ENCODE results near the gene ADGRG4. TPM values are rescaled to one million over a fixed set of nuclear protein-coding genes. Genes with fewer than 3 reads are reported as not detected.

Gene ADGRG4
- total RNA-seq, 1 experiment from 2014 or later, result not detected

- no peaks in the 10 kb centered on the region for H3K36me3 ChIP-seq (ENCODE audit: insufficient read depth, low read length, poor library complexity, severe bottlenecking)
- ChIA-PET POLR2A (ENCODE audit: low non-redundant PET) (no interaction called here), CTCF (no interaction called here)
- TF ChIP-seq CTCF (conservative IDR thresholded peaks at IDR 0.05; ENCODE audit: low read depth, low read length) (no peak), EZH2 (IDR thresholded peaks at IDR 0.05; ENCODE audit: borderline replicate concordance, low read depth, low read length, poor library complexity, severe bottlenecking) (no peak)
- H3K4me3 ChIP-seq (ENCODE audit: low read depth, low read length, poor library complexity, severe bottlenecking), result no peak overlapping the region
- peaks cover 4% of the 10 kb centered on the region for H3K27me3 ChIP-seq (replicated peaks; ENCODE audit: insufficient read depth, low read depth, low read length, poor library complexity)
- no peaks in the 10 kb centered on the region for H3K9me3 ChIP-seq (ENCODE audit: low read depth, low read length, poor library complexity, severe bottlenecking)
- no TSS peak for BruUV-seq (replicated peaks)
- no peaks in the 10 kb centered on the region for H3K4me1 ChIP-seq (ENCODE audit: insufficient read depth, low read length, poor library complexity, severe bottlenecking)
- intact Hi-C loops (cut with micrococcal nuclease; ENCODE audit: unreplicated experiment), result no loop called here
- no peak for DNase-seq (ENCODE audit: low spot score)
- no peak overlapping the region for H3K27ac ChIP-seq (ENCODE audit: low read depth, low read length, poor library complexity, severe bottlenecking)
Measured at GRCh38 chrX:136376713-136377112, 76.0 kb downstream of the ADGRG4 start.

GRCh38 chrX:136380010-136380769, 79.4 kb downstream of the ADGRG4 start:
- CTCF ChIA-PET, result no interaction called here
- no peak overlapping the region for H3K27ac ChIP-seq (ENCODE audit: low read depth, low read length, poor library complexity, severe bottlenecking)
- no peaks in the 10 kb centered on the region for H3K36me3 ChIP-seq (ENCODE audit: insufficient read depth, low read length, poor library complexity, severe bottlenecking)
- no peak overlapping the region for H3K4me3 ChIP-seq (ENCODE audit: low read depth, low read length, poor library complexity, severe bottlenecking)
- BruUV-seq (replicated peaks), result no TSS peak
- H3K27me3 ChIP-seq (replicated peaks; ENCODE audit: insufficient read depth, low read depth, low read length, poor library complexity), result peaks cover 4% of the 10 kb centered on the region
- no peaks in the 10 kb centered on the region for H3K9me3 ChIP-seq (ENCODE audit: low read depth, low read length, poor library complexity, severe bottlenecking)
- intact Hi-C loops (cut with micrococcal nuclease; ENCODE audit: unreplicated experiment), result no loop called here
- no peaks in the 10 kb centered on the region for H3K4me1 ChIP-seq (ENCODE audit: insufficient read depth, low read length, poor library complexity, severe bottlenecking)
- POLR2A ChIA-PET (ENCODE audit: low non-redundant PET), result no interaction called here
- TF ChIP-seq EZH2 (IDR thresholded peaks at IDR 0.05; ENCODE audit: borderline replicate concordance, low read depth, low read length, poor library complexity, severe bottlenecking) (no peak), CTCF (conservative IDR thresholded peaks at IDR 0.05; ENCODE audit: low read depth, low read length) (no peak)
- DNase-seq (ENCODE audit: low spot score), result no peak

GRCh38 chrX:136386173-136386572, 85.4 kb downstream of the ADGRG4 start:
- ChIA-PET CTCF (no interaction called here), POLR2A (ENCODE audit: low non-redundant PET) (no interaction called here)
- Histone ChIP-seq H3K4me1 (ENCODE audit: insufficient read depth, low read length, poor library complexity, severe bottlenecking) (no peaks in the 10 kb centered on the region), H3K36me3 (ENCODE audit: insufficient read depth, low read length, poor library complexity, severe bottlenecking) (no peaks in the 10 kb centered on the region), H3K27ac (ENCODE audit: low read depth, low read length, poor library complexity, severe bottlenecking) (no peak overlapping the region), H3K4me3 (ENCODE audit: low read depth, low read length, poor library complexity, severe bottlenecking) (no peak overlapping the region), H3K27me3 (replicated peaks; ENCODE audit: insufficient read depth, low read depth, low read length, poor library complexity) (peaks cover 4% of the 10 kb centered on the region), H3K9me3 (ENCODE audit: low read depth, low read length, poor library complexity, severe bottlenecking) (no peaks in the 10 kb centered on the region)
- intact Hi-C loops (cut with micrococcal nuclease; ENCODE audit: unreplicated experiment), result no loop called here
- no peak for DNase-seq (ENCODE audit: low spot score)
- no TSS peak for BruUV-seq (replicated peaks)
- TF ChIP-seq EZH2 (IDR thresholded peaks at IDR 0.05; ENCODE audit: borderline replicate concordance, low read depth, low read length, poor library complexity, severe bottlenecking) (no peak), CTCF (conservative IDR thresholded peaks at IDR 0.05; ENCODE audit: low read depth, low read length) (no peak)
